B cell (primary cell): ENCODE results near the gene PKIG. TPM values are rescaled to one million over a fixed set of nuclear protein-coding genes. Genes with fewer than 3 reads are reported as not detected.

Source experiments
- ATAC-seq: fragments of 200-7000 bp; cut with Tn5 transposase; one replicate; pipeline ENCODE4 v1.10.0; 2021; ENCODE audit warnings: low read depth, mild to moderate bottlenecking, moderate number of reproducible peaks, moderate library complexity
- CTCF ChIA-PET: fragments of 350-600 bp; sonication (Branson Sonifier 250); formaldehyde crosslinking; loops from one replicate; lab custom pipeline; 2021; ENCODE audit warnings: antibody characterized with exemption, inconsistent platforms; lab: Charles Lee
- POLR2A ChIA-PET: fragments of 350-600 bp; sonication (Branson Sonifier 250); formaldehyde crosslinking; loops from one replicate; lab custom pipeline; 2021; ENCODE audit warnings: antibody characterized with exemption; lab: Charles Lee
- DNase-seq: peaks from one replicate; pipeline ENCODE4 v3.0.0; 2013
- H2AFZ ChIP-seq: 2 replicates; pipeline ENCODE4 v1.6.1; 2012; ENCODE audit warnings: mild to moderate bottlenecking, low read depth, low read length; ENCODE audit not compliant: insufficient read depth, poor library complexity, severe bottlenecking
- H3K27ac ChIP-seq, 2 donors: 1 replicate in 1 of 2; 2 replicates in 1 of 2; pipeline ENCODE4 v1.5.1; 2012 to 2013; ENCODE audit warnings: low read length in 2 of 2, mild to moderate bottlenecking in 2 of 2, moderate library complexity in 1 of 2
- H3K27me3 ChIP-seq, 4 experiments: fragments of 200-600 bp in 1 of 4; sonication (generic) in 1 of 4; replicated peaks in 1 of 4; 1 replicate in 2 of 4; 2 replicates in 2 of 4; pipeline versions ENCODE4 v1.6.1 to v1.7.0; 2013 to 2016; ENCODE audit warnings: low read length in 3 of 4, mild to moderate bottlenecking in 2 of 4, mixed read lengths in 1 of 4, moderate library complexity in 1 of 4; ENCODE audit not compliant: insufficient read depth in 4 of 4, control insufficient read depth in 3 of 4; ENCODE audit errors: control extremely low read depth in 1 of 4
- H3K36me3 ChIP-seq, 2 experiments: replicated peaks in 1 of 2; 1 replicate in 1 of 2; 2 replicates in 1 of 2; pipeline versions ENCODE4 v1.6.1 to v1.7.1; 2013; ENCODE audit warnings: low read length in 1 of 2; ENCODE audit not compliant: insufficient read depth in 2 of 2, control insufficient read depth in 1 of 2; ENCODE audit errors: control extremely low read depth in 1 of 2, extremely low read depth in 1 of 2
- H3K4me1 ChIP-seq, 2 donors: fragments of 200-600 bp in 1 of 2; sonication (generic) in 1 of 2; 1 replicate in 1 of 2; 2 replicates in 1 of 2; pipeline versions ENCODE4 v1.5.1 to v1.6.1; 2013 to 2017; ENCODE audit warnings: low read length in 2 of 2; ENCODE audit not compliant: control insufficient read depth in 2 of 2, insufficient read depth in 2 of 2
- H3K4me2 ChIP-seq: replicated peaks from 2 replicates; pipeline ENCODE3; 2012; ENCODE audit warnings: mild to moderate bottlenecking, low read depth, low read length; ENCODE audit not compliant: poor library complexity, severe bottlenecking
- H3K4me3 ChIP-seq, 5 experiments: fragments of 200-600 bp in 1 of 5; sonication (generic) in 1 of 5; 1 replicate in 3 of 5; 2 replicates in 2 of 5; pipeline versions ENCODE4 v1.5.1 to v1.7.0; 2011 to 2016; ENCODE audit warnings: low read length in 4 of 5, mild to moderate bottlenecking in 4 of 5, low read depth in 2 of 5, control low read depth in 1 of 5, moderate library complexity in 1 of 5; ENCODE audit not compliant: insufficient read depth in 1 of 5; ENCODE audit errors: control extremely low read depth in 1 of 5, extremely low read depth in 1 of 5
- H3K79me2 ChIP-seq: fragments of 200-600 bp; sonication (generic); one replicate; pipeline ENCODE4 v1.6.0; 2016; ENCODE audit warnings: low read length; ENCODE audit not compliant: control insufficient read depth, insufficient read depth
- H3K9ac ChIP-seq: fragments of 200-600 bp; sonication (generic); 2 replicates; pipeline ENCODE4 v1.6.1; 2017; ENCODE audit warnings: mild to moderate bottlenecking, low read length, moderate library complexity
- H3K9me3 ChIP-seq, 3 donors: one replicate each; pipeline versions ENCODE4 v1.6.1 to v1.7.1; 2013; ENCODE audit warnings: low read length in 2 of 3; ENCODE audit not compliant: control insufficient read depth in 2 of 3, insufficient read depth in 1 of 3; ENCODE audit errors: control extremely low read depth in 1 of 3
- H4K20me1 ChIP-seq: 2 replicates; pipeline ENCODE4 v1.6.0; 2012; ENCODE audit warnings: mild to moderate bottlenecking, low read length; ENCODE audit not compliant: insufficient read depth, control insufficient read depth, poor library complexity, severe bottlenecking
- H3K27ac Mint-ChIP-seq: one replicate; pipeline ENCODE4 v1.8.0; 2021; ENCODE audit warnings: mixed read lengths
- H3K27me3 Mint-ChIP-seq: one replicate; pipeline ENCODE4 v1.8.0; 2021; ENCODE audit warnings: mixed read lengths
- H3K4me1 Mint-ChIP-seq: one replicate; pipeline ENCODE4 v1.8.0; 2021; ENCODE audit warnings: mixed read lengths
- H3K4me3 Mint-ChIP-seq: one replicate; pipeline ENCODE4 v1.8.0; 2021; ENCODE audit warnings: mixed read lengths
- H3K9me3 Mint-ChIP-seq: one replicate; pipeline ENCODE4 v1.8.0; 2022; ENCODE audit warnings: mixed read lengths; ENCODE audit not compliant: insufficient read depth
- CTCF ChIP-seq: fragments of 200-600 bp; IDR thresholded peaks from one replicate; pipeline ENCODE4 v1.8.0; 2022; ENCODE audit warnings: antibody characterized with exemption, mild to moderate bottlenecking
- EZH2 ChIP-seq: IDR thresholded peaks from 2 replicates; pipeline ENCODE4 v1.6.1; 2012; ENCODE audit warnings: borderline replicate concordance, low read depth, mild to moderate bottlenecking, moderate library complexity, low read length; ENCODE audit not compliant: insufficient read depth, poor library complexity, severe bottlenecking
- WGBS: methylation state at CpG from one replicate; pipeline ENCODE4 v1.1.5; 2013; ENCODE audit warnings: missing lambda C conversion rate; ENCODE audit not compliant: insufficient coverage; 5-methylcytosine and 5-hydroxymethylcytosine counted together
- intact Hi-C: fragments of 100-400 bp; cut with micrococcal nuclease; formaldehyde crosslinking; loops from one replicate; pipeline ENCODE4 v1.10.0; 2022
- polyA plus RNA-seq: library from polyadenylated mRNA; depleted of rRNA; stranded (reverse); fragments of >200 nt; gene quantifications from 2 replicates; pipeline ENCODE4 v1.2.3, GENCODE V29; 2012
- total RNA-seq, 2 donors: library from RNA; stranded (reverse); fragments of 120-200 nt in 1 of 2; gene quantifications; 1 replicate in 1 of 2; 2 replicates in 1 of 2; pipeline versions ENCODE4 v1.2.3 to v1.2.4, GENCODE V29; 2013 to 2022

PKIG gene
- total and polyA plus RNA-seq, 2 donors (not counting 1 experiment from before 2014, with no cell fraction given): 128 to 168 TPM

- no peak for TF ChIP-seq EZH2
- TF ChIP-seq CTCF: no peak
- Mint-ChIP-seq H3K27ac (no peak overlapping the region), H3K4me1 (peaks cover 10% of the 10 kb centered on the region), H3K9me3 (no peaks in the 10 kb centered on the region), H3K4me3 (no peak overlapping the region), H3K27me3 (no peaks in the 10 kb centered on the region)
- H3K27ac ChIP-seq: no peak overlapping the region
- ChIA-PET POLR2A (no interaction called here), CTCF (interaction anchor here (1.0 to 1.4 kb wide), 2 partner anchors 10 to 50 kb away, joined by 5 to 7 read pairs; no protein-coding TSS in a partner anchor)
- H2AFZ ChIP-seq: no peak overlapping the region
- no peaks in the 10 kb centered on the region for H3K79me2 ChIP-seq
- no peak for DNase-seq
- H3K9me3 ChIP-seq: peaks cover 0 to 6% (median 0%) of the 10 kb centered on the region in 3 donors
- WGBS: 87% methylated on average over 3 of the region's 4 CpGs
- no peak overlapping the region for H3K9ac ChIP-seq
- H3K4me1 ChIP-seq: no peaks in the 10 kb centered on the region
- H3K4me2 ChIP-seq: no peak overlapping the region
- H3K27me3 ChIP-seq: no peaks in the 10 kb centered on the region
- no peak for ATAC-seq
- no peaks in the 10 kb centered on the region for H3K36me3 ChIP-seq
- H3K4me3 ChIP-seq: no peak overlapping the region
- H4K20me1 ChIP-seq: no peaks in the 10 kb centered on the region
- intact Hi-C loops: no loop called here
These were observed 53.5 kb downstream of the PKIG start for GRCh38 chr20:44635877-44636276.

GRCh38 chr20:44637042-44637441 lies 54.7 kb downstream of the PKIG start:
- Histone ChIP-seq H3K4me1 (peaks cover 1 to 8% of the 10 kb centered on the region in 2 donors), H4K20me1 (no peaks in the 10 kb centered on the region), H3K27ac (no peak overlapping the region), H3K27me3 (no peaks in the 10 kb centered on the region), H3K79me2 (no peaks in the 10 kb centered on the region), H3K9me3 (peaks cover 0 to 7% (median 0%) of the 10 kb centered on the region in 3 donors), H3K36me3 (no peaks in the 10 kb centered on the region), H3K9ac (no peak overlapping the region), H3K4me3 (no peak overlapping the region), H2AFZ (no peak overlapping the region), H3K4me2 (no peak overlapping the region)
- DNase-seq (no peak), ATAC-seq (no peak)
- TF ChIP-seq EZH2 (no peak), CTCF (no peak)
- intact Hi-C loops: no loop called here
- POLR2A ChIA-PET: interaction anchor here (0.5 kb wide), 1 partner anchor 73 kb away, joined by 3 read pairs; no protein-coding TSS in a partner anchor
- 100% methylated on average over 4 of the region's 5 CpGs for WGBS
- CTCF ChIA-PET: interaction anchor here (0.8 to 1.5 kb wide), 2 partner anchors 12 to 27 kb away, joined by 4 to 5 read pairs; no protein-coding TSS in a partner anchor
- H3K27me3 Mint-ChIP-seq: no peaks in the 10 kb centered on the region
- H3K4me3 Mint-ChIP-seq: no peak overlapping the region
- no peaks in the 10 kb centered on the region for H3K9me3 Mint-ChIP-seq
- H3K27ac Mint-ChIP-seq: no peak overlapping the region
- peaks cover 16% of the 10 kb centered on the region for H3K4me1 Mint-ChIP-seq
